ENCODE measurements around the gene CLSTN2.

The CLSTN2 gene

DNA sequence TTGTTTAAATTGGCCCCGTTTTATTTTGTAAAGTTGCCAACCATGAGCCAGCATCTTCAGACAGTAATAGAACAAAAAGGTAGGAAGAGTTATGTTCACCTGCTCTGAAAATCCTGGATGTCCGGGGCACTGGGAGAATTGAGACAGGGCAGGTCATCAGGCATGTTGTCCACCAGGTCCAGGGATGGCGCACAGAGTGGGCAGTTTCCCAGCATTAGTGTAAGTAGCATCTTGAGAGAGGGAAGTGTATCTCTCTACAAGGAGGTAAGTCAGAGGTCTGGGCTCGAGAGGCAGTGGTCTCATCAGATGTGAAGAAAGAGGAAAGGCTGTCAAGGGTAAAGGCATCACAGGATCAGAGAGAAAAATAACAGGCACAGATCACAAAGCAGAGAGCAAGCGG, 339.4 kb downstream of the CLSTN2 start:
- no peak for TF ChIP-seq TAF1 (IDR thresholded peaks at IDR 0.05; ENCODE audit: borderline replicate concordance, insufficient read depth, low read length)
- no peak for TF ChIP-seq POLR2AphosphoS5 (IDR thresholded peaks at IDR 0.05; ENCODE audit: low read depth, low read length)
- TF ChIP-seq SIN3A (IDR thresholded peaks at IDR 0.05; ENCODE audit: borderline replicate concordance, insufficient read depth, low read length) = no peak
- no peak for TF ChIP-seq FOXP2 (optimal IDR thresholded peaks at IDR 0.05; ENCODE audit: borderline replicate concordance, extremely low read depth, extremely low read length, insufficient read depth)
- TF ChIP-seq, protein P1, sequence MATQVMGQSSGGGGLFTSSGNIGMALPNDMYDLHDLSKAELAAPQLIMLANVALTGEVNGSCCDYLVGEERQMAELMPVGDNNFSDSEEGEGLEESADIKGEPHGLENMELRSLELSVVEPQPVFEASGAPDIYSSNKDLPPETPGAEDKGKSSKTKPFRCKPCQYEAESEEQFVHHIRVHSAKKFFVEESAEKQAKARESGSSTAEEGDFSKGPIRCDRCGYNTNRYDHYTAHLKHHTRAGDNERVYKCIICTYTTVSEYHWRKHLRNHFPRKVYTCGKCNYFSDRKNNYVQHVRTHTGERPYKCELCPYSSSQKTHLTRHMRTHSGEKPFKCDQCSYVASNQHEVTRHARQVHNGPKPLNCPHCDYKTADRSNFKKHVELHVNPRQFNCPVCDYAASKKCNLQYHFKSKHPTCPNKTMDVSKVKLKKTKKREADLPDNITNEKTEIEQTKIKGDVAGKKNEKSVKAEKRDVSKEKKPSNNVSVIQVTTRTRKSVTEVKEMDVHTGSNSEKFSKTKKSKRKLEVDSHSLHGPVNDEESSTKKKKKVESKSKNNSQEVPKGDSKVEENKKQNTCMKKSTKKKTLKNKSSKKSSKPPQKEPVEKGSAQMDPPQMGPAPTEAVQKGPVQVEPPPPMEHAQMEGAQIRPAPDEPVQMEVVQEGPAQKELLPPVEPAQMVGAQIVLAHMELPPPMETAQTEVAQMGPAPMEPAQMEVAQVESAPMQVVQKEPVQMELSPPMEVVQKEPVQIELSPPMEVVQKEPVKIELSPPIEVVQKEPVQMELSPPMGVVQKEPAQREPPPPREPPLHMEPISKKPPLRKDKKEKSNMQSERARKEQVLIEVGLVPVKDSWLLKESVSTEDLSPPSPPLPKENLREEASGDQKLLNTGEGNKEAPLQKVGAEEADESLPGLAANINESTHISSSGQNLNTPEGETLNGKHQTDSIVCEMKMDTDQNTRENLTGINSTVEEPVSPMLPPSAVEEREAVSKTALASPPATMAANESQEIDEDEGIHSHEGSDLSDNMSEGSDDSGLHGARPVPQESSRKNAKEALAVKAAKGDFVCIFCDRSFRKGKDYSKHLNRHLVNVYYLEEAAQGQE (IDR thresholded peaks at IDR 0.05; ENCODE audit: insufficient read depth in 1 of 2, low read depth in 2 of 2, low read length in 2 of 2) = no peak

DNA sequence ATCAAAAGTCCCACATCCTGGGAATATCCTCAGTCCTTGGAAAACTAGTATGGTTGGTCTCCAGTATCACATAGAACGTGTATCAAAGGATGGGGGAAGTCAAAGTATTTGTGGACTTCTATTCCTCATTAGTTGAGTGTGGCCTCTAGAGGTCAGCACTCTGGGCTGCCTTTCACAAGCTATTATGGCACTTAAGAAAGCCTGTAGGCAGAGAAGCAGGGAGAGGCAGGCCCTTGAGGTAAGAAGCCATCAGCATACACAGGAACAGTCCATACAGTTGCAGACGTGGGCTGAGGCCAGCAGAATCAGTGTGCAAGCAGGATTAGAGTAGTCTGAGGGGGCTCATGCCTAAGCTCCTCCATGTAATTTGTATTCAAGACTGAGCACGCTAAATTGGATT, 341.7 kb downstream of the CLSTN2 start:
- TF ChIP-seq POLR2AphosphoS5 (IDR thresholded peaks at IDR 0.05; ENCODE audit: low read depth, low read length) (no peak), FOXP2 (optimal IDR thresholded peaks at IDR 0.05; ENCODE audit: borderline replicate concordance, extremely low read depth, extremely low read length, insufficient read depth) (no peak), TAF1 (IDR thresholded peaks at IDR 0.05; ENCODE audit: borderline replicate concordance, insufficient read depth, low read length) (no peak), SIN3A (IDR thresholded peaks at IDR 0.05; ENCODE audit: borderline replicate concordance, insufficient read depth, low read length) (no peak)
- TF ChIP-seq, protein P1 (IDR thresholded peaks at IDR 0.05; ENCODE audit: insufficient read depth in 1 of 2, low read depth in 2 of 2, low read length in 2 of 2) = no peak

- TF ChIP-seq, protein P1 (IDR thresholded peaks at IDR 0.05; ENCODE audit: insufficient read depth in 1 of 2, low read depth in 2 of 2, low read length in 2 of 2) = no peak
- TF ChIP-seq SIN3A (IDR thresholded peaks at IDR 0.05; ENCODE audit: borderline replicate concordance, insufficient read depth, low read length) (no peak), TAF1 (IDR thresholded peaks at IDR 0.05; ENCODE audit: borderline replicate concordance, insufficient read depth, low read length) (no peak), POLR2AphosphoS5 (IDR thresholded peaks at IDR 0.05; ENCODE audit: low read depth, low read length) (no peak), FOXP2 (optimal IDR thresholded peaks at IDR 0.05; ENCODE audit: borderline replicate concordance, extremely low read depth, extremely low read length, insufficient read depth) (no peak)
These were observed 342.9 kb downstream of the CLSTN2 start for GRCh38 chr3:140277886-140278285.

DNA sequence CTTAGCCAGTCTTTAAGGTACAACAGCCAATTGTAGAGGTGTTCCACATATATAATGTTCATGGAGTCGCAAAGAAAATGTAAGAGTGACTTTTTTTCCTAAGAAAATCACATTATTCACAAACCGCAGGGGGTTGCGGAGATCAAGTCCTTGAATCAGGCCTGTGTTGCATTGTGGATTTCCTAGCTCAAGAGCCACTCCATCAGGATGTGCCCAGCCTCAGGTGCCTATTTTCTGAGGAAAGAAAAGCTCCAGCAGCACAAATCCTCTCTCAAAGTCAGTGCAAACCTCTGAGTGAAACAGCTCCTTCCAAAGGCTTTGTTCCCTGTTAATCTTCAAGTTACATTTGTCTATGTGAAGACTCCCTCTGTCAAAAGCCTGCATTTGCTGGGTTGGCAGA, 349.4 kb downstream of the CLSTN2 start:
- TF ChIP-seq, protein P1 (IDR thresholded peaks at IDR 0.05; ENCODE audit: insufficient read depth in 1 of 2, low read depth in 2 of 2, low read length in 2 of 2) = no peak
- no peak for TF ChIP-seq FOXP2 (optimal IDR thresholded peaks at IDR 0.05; ENCODE audit: borderline replicate concordance, extremely low read depth, extremely low read length, insufficient read depth)
- no peak for TF ChIP-seq TAF1 (IDR thresholded peaks at IDR 0.05; ENCODE audit: borderline replicate concordance, insufficient read depth, low read length)
- TF ChIP-seq SIN3A (IDR thresholded peaks at IDR 0.05; ENCODE audit: borderline replicate concordance, insufficient read depth, low read length) = no peak
- TF ChIP-seq POLR2AphosphoS5 (IDR thresholded peaks at IDR 0.05; ENCODE audit: low read depth, low read length) = no peak

DNA sequence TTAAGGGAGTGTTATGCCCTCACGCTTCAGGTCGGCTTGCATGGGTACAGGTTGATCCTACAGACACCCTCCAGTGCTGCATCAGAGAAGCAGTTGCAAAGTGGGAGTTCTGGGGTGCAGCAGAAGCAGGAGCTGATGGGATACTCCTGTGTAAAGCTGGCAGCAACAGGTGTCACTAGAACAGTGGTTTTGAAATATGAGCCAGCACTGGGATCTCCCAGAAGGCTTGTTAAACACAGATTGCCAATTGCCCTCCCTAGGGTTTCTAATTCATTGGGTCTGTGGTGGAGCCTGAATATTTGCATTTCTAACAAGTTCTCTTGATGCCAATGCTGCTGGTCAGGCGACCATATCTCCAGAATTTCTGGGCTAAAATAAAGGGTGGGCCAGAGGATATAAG, 350.4 kb downstream of the CLSTN2 start:
- TF ChIP-seq, protein P1 (IDR thresholded peaks at IDR 0.05; ENCODE audit: insufficient read depth in 1 of 2, low read depth in 2 of 2, low read length in 2 of 2) = no peak
- TF ChIP-seq POLR2AphosphoS5 (IDR thresholded peaks at IDR 0.05; ENCODE audit: low read depth, low read length) = no peak
- no peak for TF ChIP-seq FOXP2 (optimal IDR thresholded peaks at IDR 0.05; ENCODE audit: borderline replicate concordance, extremely low read depth, extremely low read length, insufficient read depth)
- TF ChIP-seq TAF1 (IDR thresholded peaks at IDR 0.05; ENCODE audit: borderline replicate concordance, insufficient read depth, low read length) = no peak
- TF ChIP-seq SIN3A (IDR thresholded peaks at IDR 0.05; ENCODE audit: borderline replicate concordance, insufficient read depth, low read length) = no peak
